ENCODE measurements around the gene HPS5. TPM values are rescaled to one million over a fixed set of nuclear protein-coding genes. Genes with fewer than 3 reads are reported as not detected.
"Not testable (repeated sequence)": the region's sequence is repeated elsewhere in the genome, so short reads cannot be mapped to it uniquely, and the experiment has no call there.

The HPS5 gene
- total RNA-seq, 4 donors from 2014 or later: 17.0 to 24.5 (median 18.6) TPM

DNA sequence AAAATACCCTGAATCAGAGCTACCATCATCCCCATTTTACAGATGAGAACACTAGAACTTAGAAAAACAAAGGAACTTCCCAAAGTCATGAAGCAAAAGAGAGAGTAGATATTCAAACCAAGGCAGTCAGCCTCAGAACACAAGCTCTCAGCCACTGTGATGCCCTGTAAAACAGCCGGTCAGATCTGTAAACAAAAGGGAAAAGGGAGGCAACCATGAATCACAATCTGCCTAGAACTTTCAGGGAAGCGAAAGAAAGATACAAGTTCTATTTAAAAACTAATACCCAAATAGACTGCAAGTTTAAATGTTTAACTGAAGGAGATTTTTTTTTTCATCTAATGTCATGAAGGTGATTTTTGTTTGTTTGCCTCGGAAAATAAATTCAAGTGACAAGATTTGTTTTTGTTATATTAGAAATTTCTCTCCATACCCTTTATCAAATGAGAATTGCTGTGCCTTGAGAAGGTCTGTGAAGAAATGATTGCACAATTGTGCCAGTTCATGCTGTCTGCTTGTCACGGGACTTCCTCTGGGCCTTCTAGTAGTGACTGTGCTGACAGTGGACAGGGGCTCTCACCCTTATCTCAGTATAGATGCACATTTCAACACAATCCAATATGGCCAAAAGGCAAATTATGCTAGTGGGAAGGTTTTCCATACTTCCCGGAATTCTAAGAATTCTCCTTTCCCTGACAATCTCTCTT, 44.2 kb downstream of the HPS5 start:
- H3K36me3 ChIP-seq: peaks cover 17 to 45% (median 38%) of the 10 kb centered on the region in 4 donors
- no peak overlapping the region for H3K27ac ChIP-seq (replicated peaks in 1 of 4)
- no peaks in the 10 kb centered on the region for H3K27me3 ChIP-seq
- no peaks in the 10 kb centered on the region for H3K4me1 ChIP-seq
- no peak for DNase-seq (ENCODE audit: extremely low spot score)
- H3K9me3 ChIP-seq: no peaks in the 10 kb centered on the region
- 79% methylated on average over 5 of the region's 5 CpGs for WGBS
- no peak overlapping the region for H3K4me3 ChIP-seq
- no peak for TF ChIP-seq POLR2AphosphoS5 (IDR thresholded peaks at IDR 0.05)
- no peak for TF ChIP-seq CTCF (IDR thresholded peaks at IDR 0.05)
- TF ChIP-seq POLR2A (IDR thresholded peaks at IDR 0.05; ENCODE audit: low read depth): no peak
- TF ChIP-seq EP300 (IDR thresholded peaks at IDR 0.05): no peak
- intact Hi-C loops (cut with DNase I): no loop called here

DNA sequence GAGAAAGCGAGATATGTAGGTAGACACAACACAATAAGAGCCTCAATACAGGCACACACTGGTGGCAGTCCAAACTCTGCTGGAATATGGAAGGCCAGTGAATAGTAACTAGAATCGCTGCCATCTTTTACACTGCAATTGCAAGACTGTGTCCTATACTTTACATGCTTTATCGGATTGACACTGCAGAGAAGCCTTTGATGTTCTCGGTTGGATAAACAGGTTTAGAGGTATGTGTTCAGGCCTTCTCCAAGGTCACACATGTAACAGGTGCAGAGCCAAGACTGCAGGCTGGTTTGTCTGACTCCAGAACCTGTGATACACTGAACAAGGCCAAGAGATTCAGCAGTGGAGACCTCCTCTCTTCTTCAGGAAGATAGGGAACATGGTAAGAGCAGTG, 50.7 kb downstream of the HPS5 start:
- no peaks in the 10 kb centered on the region for H3K4me1 ChIP-seq
- H3K36me3 ChIP-seq: peaks cover 0 to 7% (median 3%) of the 10 kb centered on the region in 4 donors
- intact Hi-C loops (cut with DNase I): no loop called here
- 87% methylated on average over 4 of the region's 4 CpGs for WGBS
- no peak for TF ChIP-seq CTCF (IDR thresholded peaks at IDR 0.05)
- no peak for TF ChIP-seq POLR2AphosphoS5 (IDR thresholded peaks at IDR 0.05)
- no peak for TF ChIP-seq POLR2A (IDR thresholded peaks at IDR 0.05; ENCODE audit: low read depth)
- no peak for TF ChIP-seq EP300 (IDR thresholded peaks at IDR 0.05)
- no peaks in the 10 kb centered on the region for H3K27me3 ChIP-seq
- DNase-seq (ENCODE audit: extremely low spot score): no peak
- no peaks in the 10 kb centered on the region for H3K9me3 ChIP-seq
- H3K4me3 ChIP-seq: no peak overlapping the region
- H3K27ac ChIP-seq (replicated peaks in 1 of 4): no peak overlapping the region

DNA sequence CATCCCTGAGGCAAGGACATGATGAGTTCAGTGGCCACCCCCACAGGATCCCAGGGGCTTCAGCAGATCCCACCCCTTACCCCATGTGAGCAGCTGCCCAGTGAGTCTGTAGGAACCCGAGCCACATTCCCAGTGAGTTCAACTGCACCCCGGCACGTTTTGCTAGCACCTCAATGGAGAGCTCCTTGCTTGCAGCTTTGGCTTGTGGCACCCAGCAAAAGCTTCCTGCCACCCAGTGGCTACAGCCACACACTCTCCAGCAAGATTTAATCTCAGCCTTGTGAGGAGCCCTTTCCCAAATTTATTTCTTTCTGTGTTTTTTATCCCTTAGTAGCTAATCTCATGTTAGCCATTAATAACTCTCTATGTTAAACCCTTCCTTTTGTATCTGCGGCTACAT, 51.8 kb downstream of the HPS5 start:
- Histone ChIP-seq H3K4me3 (no peak overlapping the region), H3K4me1 (no peaks in the 10 kb centered on the region), H3K36me3 (peaks cover 0 to 5% (median 2%) of the 10 kb centered on the region in 4 donors), H3K27me3 (no peaks in the 10 kb centered on the region), H3K9me3 (no peaks in the 10 kb centered on the region), H3K27ac (replicated peaks in 1 of 4) (no peak overlapping the region)
- DNase-seq (ENCODE audit: extremely low spot score): no peak
- intact Hi-C loops (cut with DNase I): no loop called here
- WGBS: 77% methylated on average over 4 of the region's 4 CpGs
- TF ChIP-seq EP300 (IDR thresholded peaks at IDR 0.05): no peak
- TF ChIP-seq POLR2AphosphoS5 (IDR thresholded peaks at IDR 0.05): no peak
- no peak for TF ChIP-seq CTCF (IDR thresholded peaks at IDR 0.05)

GRCh38 chr11:18269252-18269651, 52.7 kb downstream of the HPS5 start:
- H3K4me3 ChIP-seq; H3K4me1 ChIP-seq; intact Hi-C loops (cut with DNase I); H3K36me3 ChIP-seq; DNase-seq (ENCODE audit: extremely low spot score); H3K9me3 ChIP-seq; H3K27me3 ChIP-seq; H3K27ac ChIP-seq (replicated peaks in 1 of 4): not testable (repeated sequence)
- no CpG with 5 or more reads among the region's 5 CpGs for whole genome bisulfite sequencing

GRCh38 chr11:18267335-18268133, 54.4 kb downstream of the HPS5 start:
- H3K36me3 ChIP-seq; H3K4me1 ChIP-seq; H3K27me3 ChIP-seq; intact Hi-C loops (cut with DNase I); H3K4me3 ChIP-seq; H3K27ac ChIP-seq (replicated peaks in 1 of 4); H3K9me3 ChIP-seq; DNase-seq (ENCODE audit: extremely low spot score): not testable (repeated sequence)
- 60% methylated on average over 1 of the region's 10 CpGs for WGBS

All from esophagus muscularis mucosa (tissue), 4 donors.